Thoracic aorta (tissue), 2 donors: ENCODE data around the gene PRKCZ. TPM values are rescaled to one million over a fixed set of nuclear protein-coding genes. Genes with fewer than 3 reads are reported as not detected.

Experiments
- ATAC-seq: fragments of 150-250 bp; one replicate; pipeline ENCODE4 v1.8.0; 2017; ENCODE audit warnings: low read depth; ENCODE audit not compliant: insufficient number of reproducible peaks, low FRiP score
- DNase-seq: peaks from one replicate; pipeline ENCODE4 v3.0.0-alpha.2; 2020; ENCODE audit warnings: low spot score
- H3K27ac ChIP-seq, 2 donors: fragments of 200-600 bp; sonication (generic); 1 replicate in 1 of 2; 2 replicates in 1 of 2; pipeline ENCODE4 v1.5.1; 2016; ENCODE audit warnings: mild to moderate bottlenecking in 2 of 2, moderate library complexity in 2 of 2
- H3K27me3 ChIP-seq: fragments of 200-600 bp; sonication (generic); replicated peaks from 2 replicates; pipeline ENCODE4 v1.6.0; 2016; ENCODE audit warnings: mild to moderate bottlenecking; ENCODE audit not compliant: insufficient read depth
- H3K36me3 ChIP-seq: fragments of 200-600 bp; sonication (generic); one replicate; pipeline ENCODE4 v1.5.1; 2016
- H3K4me1 ChIP-seq, 2 donors: fragments of 200-600 bp; sonication (generic); 1 replicate in 1 of 2; 2 replicates in 1 of 2; pipeline versions ENCODE4 v1.5.1 to v1.6.0; 2016; ENCODE audit warnings: low read depth in 2 of 2, mild to moderate bottlenecking in 1 of 2; ENCODE audit not compliant: control insufficient read depth in 1 of 2
- H3K4me3 ChIP-seq: fragments of 200-600 bp; sonication (generic); 2 replicates; pipeline ENCODE4 v1.5.1; 2016; ENCODE audit warnings: mild to moderate bottlenecking
- H3K9me3 ChIP-seq: fragments of 200-600 bp; sonication (generic); 2 replicates; pipeline ENCODE4 v1.5.1; 2016
- total RNA-seq, 2 donors: library from RNA; depleted of rRNA; stranded (reverse); fragments of >200 nt; gene quantifications; one replicate each; pipeline versions ENCODE4 v1.1.0 to v1.2.3, GENCODE V29; 2016
- TF ChIP-seq, protein P1 (sequence below): fragments of 200-600 bp; sonication (generic); IDR thresholded peaks from one replicate; pipeline ENCODE4 v1.5.1; 2019; ENCODE audit warnings: antibody characterized with exemption

Gene PRKCZ
- total RNA-seq, 2 donors from 2014 or later: 0.68 TPM; not detected in 1

DNA sequence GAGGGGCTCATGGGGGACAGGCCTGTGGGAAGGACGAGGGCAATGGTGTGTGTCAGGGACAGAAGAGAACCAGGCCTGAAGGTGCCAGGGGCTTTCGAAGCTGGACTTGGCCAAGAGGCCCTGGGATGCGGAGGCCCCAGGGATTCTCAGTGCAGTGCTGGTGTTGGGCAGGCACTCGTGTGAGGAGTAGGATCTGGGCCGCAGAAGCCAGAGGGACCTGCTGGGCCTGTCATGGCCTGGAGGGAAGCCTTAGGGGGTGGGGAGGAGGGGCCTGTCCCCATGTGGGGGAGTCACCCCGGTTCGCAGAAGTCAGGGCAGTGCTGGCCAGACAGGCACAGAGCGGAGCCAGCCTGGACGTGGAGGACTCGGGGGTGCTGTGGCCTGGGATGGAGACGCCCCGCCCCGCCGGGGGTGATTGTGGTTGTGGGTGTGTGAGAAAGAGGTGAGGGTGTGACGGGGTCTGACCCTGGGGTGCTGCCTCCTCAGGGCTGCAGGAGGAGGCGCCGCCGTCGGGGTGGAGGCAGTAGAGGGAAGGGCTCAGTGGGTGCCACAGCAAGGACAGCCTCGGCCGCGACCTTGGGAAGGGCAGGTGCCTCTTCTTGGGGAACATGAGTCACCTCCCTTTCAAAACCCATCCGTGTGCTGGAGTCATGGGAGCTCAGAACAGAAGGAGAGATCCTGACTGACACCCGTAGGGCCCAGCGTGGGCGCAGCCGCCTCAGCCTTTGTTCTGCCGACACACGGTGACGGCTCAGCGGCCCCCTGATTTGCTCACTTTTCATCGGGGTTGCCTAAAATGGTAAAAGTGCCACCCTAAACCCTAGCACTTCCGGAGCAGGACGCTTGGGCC lies 110.5 kb downstream of the PRKCZ start:
- Histone ChIP-seq H3K36me3 (no peaks in the 10 kb centered on the region), H3K4me1 (no peaks in the 10 kb centered on the region), H3K27ac (no peak overlapping the region), H3K9me3 (no peaks in the 10 kb centered on the region), H3K4me3 (no peak overlapping the region), H3K27me3 (no peaks in the 10 kb centered on the region)
- ATAC-seq: no peak
- TF ChIP-seq, protein P1, sequence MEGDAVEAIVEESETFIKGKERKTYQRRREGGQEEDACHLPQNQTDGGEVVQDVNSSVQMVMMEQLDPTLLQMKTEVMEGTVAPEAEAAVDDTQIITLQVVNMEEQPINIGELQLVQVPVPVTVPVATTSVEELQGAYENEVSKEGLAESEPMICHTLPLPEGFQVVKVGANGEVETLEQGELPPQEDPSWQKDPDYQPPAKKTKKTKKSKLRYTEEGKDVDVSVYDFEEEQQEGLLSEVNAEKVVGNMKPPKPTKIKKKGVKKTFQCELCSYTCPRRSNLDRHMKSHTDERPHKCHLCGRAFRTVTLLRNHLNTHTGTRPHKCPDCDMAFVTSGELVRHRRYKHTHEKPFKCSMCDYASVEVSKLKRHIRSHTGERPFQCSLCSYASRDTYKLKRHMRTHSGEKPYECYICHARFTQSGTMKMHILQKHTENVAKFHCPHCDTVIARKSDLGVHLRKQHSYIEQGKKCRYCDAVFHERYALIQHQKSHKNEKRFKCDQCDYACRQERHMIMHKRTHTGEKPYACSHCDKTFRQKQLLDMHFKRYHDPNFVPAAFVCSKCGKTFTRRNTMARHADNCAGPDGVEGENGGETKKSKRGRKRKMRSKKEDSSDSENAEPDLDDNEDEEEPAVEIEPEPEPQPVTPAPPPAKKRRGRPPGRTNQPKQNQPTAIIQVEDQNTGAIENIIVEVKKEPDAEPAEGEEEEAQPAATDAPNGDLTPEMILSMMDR: no peak
- no peak for DNase-seq

DNA sequence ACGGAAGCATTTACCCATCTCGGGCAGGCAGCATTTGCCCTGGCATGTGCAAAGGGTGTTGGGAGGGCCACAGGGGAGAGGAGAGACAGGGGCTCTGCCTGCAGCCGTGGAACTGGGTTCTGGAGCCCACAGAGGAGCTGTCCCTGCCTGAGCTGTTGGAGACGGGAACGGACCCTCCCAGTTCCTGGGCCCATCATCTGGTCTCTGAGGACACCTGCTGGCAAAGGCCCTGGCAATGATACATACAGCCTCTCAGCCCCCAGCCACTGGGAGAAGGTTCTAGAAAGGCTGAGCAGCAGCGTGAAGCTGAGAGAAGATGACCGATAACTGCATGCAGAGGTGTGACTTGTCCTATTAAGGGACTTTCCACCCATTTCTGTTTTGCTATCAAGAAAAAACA lies 113.0 kb downstream of the PRKCZ start:
- Histone ChIP-seq H3K27ac (no peak overlapping the region), H3K36me3 (no peaks in the 10 kb centered on the region), H3K4me1 (no peaks in the 10 kb centered on the region), H3K9me3 (no peaks in the 10 kb centered on the region), H3K27me3 (no peaks in the 10 kb centered on the region), H3K4me3 (no peak overlapping the region)
- DNase-seq (no peak), ATAC-seq (no peak)
- TF ChIP-seq, protein P1: no peak

DNA sequence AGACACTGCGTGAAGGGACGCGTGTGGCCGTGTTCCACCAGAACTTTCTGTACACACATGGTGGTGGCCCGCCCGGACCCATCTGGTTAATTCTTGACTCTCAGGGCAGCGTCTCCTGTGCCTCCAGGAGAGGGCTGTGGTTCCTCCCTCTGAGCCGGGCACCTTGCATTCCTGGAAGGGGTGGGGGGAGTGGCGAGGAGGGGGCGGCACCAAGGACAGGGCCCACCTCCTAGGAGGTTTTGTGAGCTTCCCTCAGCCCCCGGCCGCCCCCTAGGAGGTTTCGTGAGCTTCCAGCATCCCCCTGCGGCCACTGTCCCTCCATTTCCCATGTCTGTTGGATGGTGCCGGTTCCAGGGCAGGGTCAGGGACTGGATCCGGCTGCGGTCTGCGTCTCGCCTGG lies 115.4 kb downstream of the PRKCZ start:
- Histone ChIP-seq H3K27ac (no peak overlapping the region), H3K36me3 (no peaks in the 10 kb centered on the region), H3K4me3 (no peak overlapping the region), H3K27me3 (no peaks in the 10 kb centered on the region), H3K9me3 (no peaks in the 10 kb centered on the region), H3K4me1 (no peaks in the 10 kb centered on the region)
- no peak for DNase-seq
- ATAC-seq: no peak
- TF ChIP-seq, protein P1: no peak

DNA sequence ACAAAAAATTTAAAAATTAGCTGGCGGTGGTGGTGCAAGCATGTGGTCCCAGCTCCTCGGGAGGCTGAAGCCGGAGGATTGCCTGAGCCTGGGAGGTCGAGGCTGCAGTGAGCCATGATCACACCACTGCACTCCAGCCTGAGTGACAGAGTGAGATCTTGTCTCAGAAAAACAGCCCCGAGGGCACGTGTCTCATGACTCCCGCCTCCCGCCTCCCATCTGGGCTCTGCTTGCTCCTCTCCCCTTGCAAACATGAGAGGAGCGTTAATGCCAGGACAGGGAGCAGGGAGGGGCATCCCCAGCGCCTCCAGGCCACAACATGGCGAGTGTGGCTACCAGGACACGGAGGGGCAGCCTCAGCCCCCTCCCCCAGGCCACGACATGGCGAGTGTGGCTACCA lies 116.0 kb downstream of the PRKCZ start:
- no peak for ATAC-seq
- Histone ChIP-seq H3K4me3 (no peak overlapping the region), H3K9me3 (no peaks in the 10 kb centered on the region), H3K27ac (no peak overlapping the region), H3K36me3 (no peaks in the 10 kb centered on the region), H3K4me1 (no peaks in the 10 kb centered on the region), H3K27me3 (no peaks in the 10 kb centered on the region)
- DNase-seq: no peak
- TF ChIP-seq, protein P1: no peak

DNA sequence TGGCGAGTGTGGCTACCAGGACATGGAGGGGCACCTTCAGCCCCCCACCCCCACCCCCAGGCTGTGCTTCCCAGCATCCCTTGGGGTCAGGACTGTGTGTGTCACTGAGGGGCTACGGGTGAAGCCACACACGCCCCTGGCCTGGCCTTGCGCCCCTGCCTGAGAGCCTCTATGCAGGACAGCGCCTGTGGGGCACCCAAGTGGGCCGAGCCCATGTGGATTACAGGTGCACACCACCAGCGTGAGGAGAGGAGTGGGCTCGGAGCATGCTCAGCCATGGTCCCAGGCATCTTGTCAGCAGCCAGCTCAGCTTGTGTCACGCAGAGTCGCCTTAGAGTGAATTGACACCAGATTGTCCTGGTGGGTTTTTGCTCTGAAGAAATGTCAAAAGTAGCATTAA lies 116.5 kb downstream of the PRKCZ start:
- no peak overlapping the region for H3K27ac ChIP-seq
- H3K27me3 ChIP-seq: no peaks in the 10 kb centered on the region
- no peaks in the 10 kb centered on the region for H3K4me1 ChIP-seq
- ATAC-seq (no peak), DNase-seq (no peak)
- H3K9me3 ChIP-seq: no peaks in the 10 kb centered on the region
- H3K36me3 ChIP-seq: no peaks in the 10 kb centered on the region
- no peak overlapping the region for H3K4me3 ChIP-seq
- TF ChIP-seq, protein P1: no peak
